Measurements from ENCODE around the gene HOOK1.
"Not testable (repeated sequence)": the region's sequence is repeated elsewhere in the genome, so short reads cannot be mapped to it uniquely, and the experiment has no call there.

HOOK1 gene

GRCh38 chr1:59827055-59827643, 12.4 kb downstream of the HOOK1 start:
- Histone ChIP-seq H2AFZ (ENCODE audit: low read length, unreplicated experiment) (no peak overlapping the region), H3K79me2 (ENCODE audit: control insufficient read depth, insufficient read depth, low read length, unreplicated experiment) (no peaks in the 10 kb centered on the region), H3K27me3 (ENCODE audit: insufficient read depth, low read length) (no peaks in the 10 kb centered on the region), H3K27ac (ENCODE audit: low read depth, low read length) (no peak overlapping the region), H3K36me3 (ENCODE audit: insufficient read depth, low read length) (no peaks in the 10 kb centered on the region), H3K4me3 (ENCODE audit: low read depth, low read length) (no peak overlapping the region), H3K4me1 (ENCODE audit: control insufficient read depth, insufficient read depth, low read length, unreplicated experiment) (no peaks in the 10 kb centered on the region)

GRCh38 chr1:59828160-59828559, 13.4 kb downstream of the HOOK1 start:
- no peak overlapping the region for H3K27ac ChIP-seq (ENCODE audit: low read depth, low read length)
- no peaks in the 10 kb centered on the region for H3K36me3 ChIP-seq (ENCODE audit: insufficient read depth, low read length)
- no peaks in the 10 kb centered on the region for H3K27me3 ChIP-seq (ENCODE audit: insufficient read depth, low read length)
- no peak overlapping the region for H3K4me3 ChIP-seq (ENCODE audit: low read depth, low read length)
- no peaks in the 10 kb centered on the region for H3K79me2 ChIP-seq (ENCODE audit: control insufficient read depth, insufficient read depth, low read length, unreplicated experiment)
- no peaks in the 10 kb centered on the region for H3K4me1 ChIP-seq (ENCODE audit: control insufficient read depth, insufficient read depth, low read length, unreplicated experiment)
- no peak overlapping the region for H2AFZ ChIP-seq (ENCODE audit: low read length, unreplicated experiment)

- H2AFZ ChIP-seq (ENCODE audit: low read length, unreplicated experiment) = no peak overlapping the region
- H3K27ac ChIP-seq (ENCODE audit: low read depth, low read length) = no peak overlapping the region
- no peaks in the 10 kb centered on the region for H3K36me3 ChIP-seq (ENCODE audit: insufficient read depth, low read length)
- H3K4me3 ChIP-seq (ENCODE audit: low read depth, low read length) = no peak overlapping the region
- no peaks in the 10 kb centered on the region for H3K4me1 ChIP-seq (ENCODE audit: control insufficient read depth, insufficient read depth, low read length, unreplicated experiment)
- H3K27me3 ChIP-seq (ENCODE audit: insufficient read depth, low read length) = no peaks in the 10 kb centered on the region
- H3K79me2 ChIP-seq (ENCODE audit: control insufficient read depth, insufficient read depth, low read length, unreplicated experiment) = no peaks in the 10 kb centered on the region
These were observed 16.8 kb downstream of the HOOK1 start for GRCh38 chr1:59831529-59831928.

DNA sequence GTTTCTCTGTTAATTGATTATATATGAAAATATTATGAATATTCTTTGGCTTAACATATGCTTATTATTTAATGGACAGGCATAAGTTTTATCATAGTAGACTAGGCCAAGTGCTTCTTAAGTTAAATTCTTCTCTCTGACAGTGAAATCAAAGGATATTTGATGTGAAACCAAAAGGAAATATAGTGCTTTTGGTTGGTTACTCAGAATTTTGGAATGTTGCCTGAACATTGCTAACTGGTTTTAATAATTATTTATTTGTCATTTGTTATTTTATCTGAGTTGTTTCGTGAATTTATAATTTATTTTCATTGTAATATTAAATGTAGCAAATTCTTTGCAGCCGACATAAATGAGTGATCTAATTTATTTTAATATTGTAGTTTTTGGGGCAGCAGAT, 18.3 kb downstream of the HOOK1 start:
- Histone ChIP-seq H3K36me3 (ENCODE audit: insufficient read depth, low read length) (no peaks in the 10 kb centered on the region), H2AFZ (ENCODE audit: low read length, unreplicated experiment) (no peak overlapping the region), H3K4me3 (ENCODE audit: low read depth, low read length) (no peak overlapping the region), H3K79me2 (ENCODE audit: control insufficient read depth, insufficient read depth, low read length, unreplicated experiment) (no peaks in the 10 kb centered on the region), H3K4me1 (ENCODE audit: control insufficient read depth, insufficient read depth, low read length, unreplicated experiment) (no peaks in the 10 kb centered on the region), H3K27ac (ENCODE audit: low read depth, low read length) (no peak overlapping the region), H3K27me3 (ENCODE audit: insufficient read depth, low read length) (no peaks in the 10 kb centered on the region)

DNA sequence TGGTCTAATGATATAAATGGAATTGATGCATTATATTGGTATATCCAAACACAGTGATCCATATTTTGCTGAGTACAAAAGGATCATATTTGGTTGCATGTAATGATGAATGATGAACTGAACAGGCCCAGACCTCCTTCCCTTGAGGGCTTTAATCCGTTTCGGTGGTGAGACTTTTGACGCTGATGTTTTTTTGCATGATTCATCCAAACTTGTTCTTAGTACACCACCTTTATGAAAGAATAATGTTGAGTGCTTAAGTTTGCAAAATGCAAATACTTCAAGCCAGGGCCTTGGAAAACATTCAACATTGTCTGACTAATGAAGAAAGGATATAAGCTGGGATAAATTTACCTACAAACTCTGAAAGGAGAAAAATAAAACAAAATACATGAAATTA, 19.2 kb downstream of the HOOK1 start:
- Histone ChIP-seq H3K27ac (ENCODE audit: low read depth, low read length) (no peak overlapping the region), H3K36me3 (ENCODE audit: insufficient read depth, low read length) (no peaks in the 10 kb centered on the region), H2AFZ (ENCODE audit: low read length, unreplicated experiment) (no peak overlapping the region), H3K4me1 (ENCODE audit: control insufficient read depth, insufficient read depth, low read length, unreplicated experiment) (no peaks in the 10 kb centered on the region), H3K27me3 (ENCODE audit: insufficient read depth, low read length) (no peaks in the 10 kb centered on the region), H3K4me3 (ENCODE audit: low read depth, low read length) (no peak overlapping the region), H3K79me2 (ENCODE audit: control insufficient read depth, insufficient read depth, low read length, unreplicated experiment) (no peaks in the 10 kb centered on the region)

DNA sequence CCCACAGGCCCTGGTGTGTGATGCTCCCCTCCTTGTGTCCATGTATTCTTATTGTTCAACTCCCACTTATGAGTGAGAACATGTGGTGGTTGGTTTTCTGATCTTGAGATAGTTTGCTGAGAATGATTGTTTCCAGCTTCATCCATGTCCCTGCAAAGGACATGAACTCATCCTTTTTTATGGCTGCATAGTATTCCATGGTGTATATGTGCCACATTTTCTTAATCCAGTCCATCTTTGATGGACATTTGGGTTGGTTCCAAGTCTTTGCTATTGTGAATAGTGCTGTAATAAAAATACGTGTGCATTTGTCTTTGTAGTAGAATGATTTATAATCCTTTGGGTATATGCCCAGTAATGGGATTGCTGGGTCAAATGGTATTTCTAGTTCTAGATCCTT, 23.1 kb downstream of the HOOK1 start:
- H3K36me3 ChIP-seq (ENCODE audit: insufficient read depth, low read length); H3K4me1 ChIP-seq (ENCODE audit: control insufficient read depth, insufficient read depth, low read length, unreplicated experiment); H3K27ac ChIP-seq (ENCODE audit: low read depth, low read length); H3K79me2 ChIP-seq (ENCODE audit: control insufficient read depth, insufficient read depth, low read length, unreplicated experiment); H3K4me3 ChIP-seq (ENCODE audit: low read depth, low read length); H2AFZ ChIP-seq (ENCODE audit: low read length, unreplicated experiment): not testable (repeated sequence)
- H3K27me3 ChIP-seq (ENCODE audit: insufficient read depth, low read length) = peaks cover 28% of the 10 kb centered on the region

DNA sequence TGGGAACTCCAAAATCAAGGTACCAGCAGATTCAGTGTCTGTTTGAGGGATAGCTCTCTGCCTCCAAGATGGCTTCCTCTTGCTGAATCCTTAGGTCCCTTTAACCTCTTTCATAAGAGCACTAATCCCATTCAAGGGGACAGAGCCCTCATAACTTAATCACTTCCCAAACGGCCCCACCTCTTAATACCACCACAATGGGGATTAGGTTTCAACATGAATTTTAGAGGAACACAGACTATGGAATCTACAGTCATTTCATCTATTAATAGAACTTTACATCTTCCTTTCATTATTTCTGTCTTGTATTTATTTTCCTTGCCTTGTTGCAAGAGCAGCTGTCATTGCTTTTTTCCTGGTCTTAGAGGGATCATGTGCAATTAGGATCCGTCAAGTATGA, 30.3 kb downstream of the HOOK1 start:
- Histone ChIP-seq H3K27ac (ENCODE audit: low read depth, low read length) (no peak overlapping the region), H3K27me3 (ENCODE audit: insufficient read depth, low read length) (peaks cover 88% of the 10 kb centered on the region), H2AFZ (ENCODE audit: low read length, unreplicated experiment) (no peak overlapping the region), H3K36me3 (ENCODE audit: insufficient read depth, low read length) (no peaks in the 10 kb centered on the region), H3K4me3 (ENCODE audit: low read depth, low read length) (no peak overlapping the region), H3K4me1 (ENCODE audit: control insufficient read depth, insufficient read depth, low read length, unreplicated experiment) (no peaks in the 10 kb centered on the region), H3K79me2 (ENCODE audit: control insufficient read depth, insufficient read depth, low read length, unreplicated experiment) (no peaks in the 10 kb centered on the region)

GRCh38 chr1:59846209-59846894, 31.6 kb downstream of the HOOK1 start:
- no peaks in the 10 kb centered on the region for H3K4me1 ChIP-seq (ENCODE audit: control insufficient read depth, insufficient read depth, low read length, unreplicated experiment)
- no peak overlapping the region for H3K27ac ChIP-seq (ENCODE audit: low read depth, low read length)
- no peak overlapping the region for H3K4me3 ChIP-seq (ENCODE audit: low read depth, low read length)
- no peaks in the 10 kb centered on the region for H3K79me2 ChIP-seq (ENCODE audit: control insufficient read depth, insufficient read depth, low read length, unreplicated experiment)
- peaks cover 86% of the 10 kb centered on the region for H3K27me3 ChIP-seq (ENCODE audit: insufficient read depth, low read length)
- H2AFZ ChIP-seq (ENCODE audit: low read length, unreplicated experiment) = no peak overlapping the region
- no peaks in the 10 kb centered on the region for H3K36me3 ChIP-seq (ENCODE audit: insufficient read depth, low read length)

GRCh38 chr1:59846895-59847282, 32.1 kb downstream of the HOOK1 start:
- Histone ChIP-seq H3K27ac (ENCODE audit: low read depth, low read length) (no peak overlapping the region), H3K36me3 (ENCODE audit: insufficient read depth, low read length) (no peaks in the 10 kb centered on the region), H2AFZ (ENCODE audit: low read length, unreplicated experiment) (no peak overlapping the region), H3K27me3 (ENCODE audit: insufficient read depth, low read length) (peaks cover 80% of the 10 kb centered on the region), H3K4me3 (ENCODE audit: low read depth, low read length) (no peak overlapping the region), H3K4me1 (ENCODE audit: control insufficient read depth, insufficient read depth, low read length, unreplicated experiment) (no peaks in the 10 kb centered on the region), H3K79me2 (ENCODE audit: control insufficient read depth, insufficient read depth, low read length, unreplicated experiment) (no peaks in the 10 kb centered on the region)

DNA sequence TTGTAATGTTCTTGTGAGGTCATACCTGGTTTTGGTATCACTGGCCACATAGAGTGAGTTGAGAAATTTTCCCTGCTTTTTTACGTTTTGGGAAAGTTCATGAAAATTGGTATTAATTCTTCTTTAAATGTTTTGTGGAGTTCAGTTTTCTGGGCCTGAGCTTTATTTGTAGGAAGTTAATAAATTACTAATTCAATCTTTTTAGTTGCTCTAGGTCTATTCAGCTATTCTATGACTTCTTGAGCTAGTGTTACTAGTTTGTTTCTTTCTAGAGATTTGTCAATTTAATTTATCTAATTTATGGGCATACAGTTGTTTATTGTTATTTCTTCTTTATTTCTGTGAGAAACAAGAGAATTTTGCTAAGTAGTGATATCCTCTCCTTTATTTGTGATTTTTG, 37.4 kb downstream of the HOOK1 start:
- Histone ChIP-seq H3K4me3 (ENCODE audit: low read depth, low read length) (no peak overlapping the region), H3K4me1 (ENCODE audit: control insufficient read depth, insufficient read depth, low read length, unreplicated experiment) (no peaks in the 10 kb centered on the region), H3K79me2 (ENCODE audit: control insufficient read depth, insufficient read depth, low read length, unreplicated experiment) (no peaks in the 10 kb centered on the region), H3K27me3 (ENCODE audit: insufficient read depth, low read length) (peaks cover 37% of the 10 kb centered on the region), H2AFZ (ENCODE audit: low read length, unreplicated experiment) (no peak overlapping the region), H3K36me3 (ENCODE audit: insufficient read depth, low read length) (no peaks in the 10 kb centered on the region), H3K27ac (ENCODE audit: low read depth, low read length) (no peak overlapping the region)

- H3K36me3 ChIP-seq (ENCODE audit: insufficient read depth, low read length); H3K4me3 ChIP-seq (ENCODE audit: low read depth, low read length); H3K79me2 ChIP-seq (ENCODE audit: control insufficient read depth, insufficient read depth, low read length, unreplicated experiment); H3K4me1 ChIP-seq (ENCODE audit: control insufficient read depth, insufficient read depth, low read length, unreplicated experiment); H2AFZ ChIP-seq (ENCODE audit: low read length, unreplicated experiment); H3K27ac ChIP-seq (ENCODE audit: low read depth, low read length): not testable (repeated sequence)
- peaks cover 12% of the 10 kb centered on the region for H3K27me3 ChIP-seq (ENCODE audit: insufficient read depth, low read length)
These were observed 40.5 kb downstream of the HOOK1 start for GRCh38 chr1:59855297-59855696.
